ENCODE measurements around the gene PP2D1. TPM values are rescaled to one million over a fixed set of nuclear protein-coding genes. Genes with fewer than 3 reads are reported as not detected.

Gene PP2D1
- total and polyA plus RNA-seq, 2 of the 8 experiments (the other 6 are each of a cell fraction or from before 2014, with no cell fraction given): not detected

DNA sequence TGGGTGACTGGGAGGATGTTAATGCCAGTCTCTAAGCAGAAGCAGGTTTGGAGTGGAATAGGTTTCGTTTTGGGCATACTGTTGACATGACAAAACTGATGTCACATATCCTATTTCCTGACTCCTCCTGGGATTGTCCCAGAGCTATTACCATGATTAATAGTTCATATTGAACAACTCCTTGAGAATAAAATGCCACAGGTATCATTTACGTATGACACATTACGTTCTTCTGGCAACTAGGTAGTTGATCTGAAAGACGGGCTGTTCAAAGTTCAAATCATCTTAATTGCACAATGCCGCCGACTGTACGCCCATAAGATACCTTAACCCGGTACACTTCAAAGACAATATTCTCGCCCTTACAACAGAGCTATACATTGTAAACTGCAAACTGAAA, 66.5 kb downstream of the PP2D1 start:
- H2BK20ac ChIP-seq (ENCODE audit: low read length): no peak overlapping the region
- H2AFZ ChIP-seq (ENCODE audit: low read length): no peak overlapping the region
- no peak overlapping the region for H3K4ac ChIP-seq (replicated peaks; ENCODE audit: insufficient read length, low read depth, low read length)
- H4K5ac ChIP-seq (ENCODE audit: insufficient read length, low read depth, low read length): no peak overlapping the region
- H3K79me1 ChIP-seq (ENCODE audit: low read depth, low read length): no peaks in the 10 kb centered on the region
- no peak overlapping the region for H3K23ac ChIP-seq (ENCODE audit: insufficient read length)
- H4K8ac ChIP-seq (ENCODE audit: extremely low read depth, insufficient read depth, low read length): no peak overlapping the region
- DNase-seq (ENCODE audit: low read depth in 1 of 2, low spot score in 2 of 2): no peak
- H2BK5ac ChIP-seq (ENCODE audit: low read depth, low read length): no peak overlapping the region
- H3K79me2 ChIP-seq (ENCODE audit: control insufficient read depth in 1 of 2, insufficient read depth in 2 of 2, low read length in 2 of 2): peaks cover 16 to 31% of the 10 kb centered on the region in 2 experiments
- H3K18ac ChIP-seq (ENCODE audit: extremely low read depth, low read length): no peak overlapping the region
- H3K23me2 ChIP-seq (ENCODE audit: low read depth, low read length): no peaks in the 10 kb centered on the region; the same call in 1 of the 2 replicates
- H3K27me3 ChIP-seq (replicated peaks in 1 of 4; ENCODE audit: control insufficient read depth in 3 of 4, extremely low read depth in 1 of 4, insufficient read depth in 3 of 4, low read length in 3 of 4): no peaks in the 10 kb centered on the region
- no peak for TF ChIP-seq CREB1 (IDR thresholded peaks at IDR 0.05)
- no peak for TF ChIP-seq POU5F1 (IDR thresholded peaks at IDR 0.05; ENCODE audit: low read depth, low read length)
- no peak for TF ChIP-seq BCL11A (IDR thresholded peaks at IDR 0.05; ENCODE audit: low read depth in 2 of 2, low read length in 2 of 2)
- TF ChIP-seq EP300 (IDR thresholded peaks at IDR 0.05; ENCODE audit: borderline replicate concordance in 1 of 2, low read depth in 2 of 2, low read length in 2 of 2): no peak
- no peak for TF ChIP-seq EGR1 (IDR thresholded peaks at IDR 0.05; ENCODE audit: borderline replicate concordance, low read depth, low read length)
- TF ChIP-seq CHD1 (IDR thresholded peaks at IDR 0.05; ENCODE audit: low read depth, low read length): no peak
- TF ChIP-seq CHD2 (IDR thresholded peaks at IDR 0.05; ENCODE audit: low read length): no peak
- TF ChIP-seq, protein P1, sequence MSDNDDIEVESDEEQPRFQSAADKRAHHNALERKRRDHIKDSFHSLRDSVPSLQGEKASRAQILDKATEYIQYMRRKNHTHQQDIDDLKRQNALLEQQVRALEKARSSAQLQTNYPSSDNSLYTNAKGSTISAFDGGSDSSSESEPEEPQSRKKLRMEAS (IDR thresholded peaks at IDR 0.05): no peak
- TF ChIP-seq SP2 (IDR thresholded peaks at IDR 0.05; ENCODE audit: low read length): no peak
- no peak for TF ChIP-seq POLR2AphosphoS5 (IDR thresholded peaks at IDR 0.05; ENCODE audit: low read depth, low read length)
- no peak for TF ChIP-seq POLR2A (IDR thresholded peaks at IDR 0.05; ENCODE audit: control extremely low read depth in 1 of 2, low read depth in 2 of 2, low read length in 2 of 2)
- FAIRE-seq: no peak
- 94% methylated on average over 9 of the region's 9 CpGs; no CpG with 5 or more reads in 1 of the 2 experiments for WGBS, 2 experiments (ENCODE audit: extremely low coverage in 1 of 2, insufficient coverage in 1 of 2, insufficient read length in 1 of 2, insufficient replicate concordance in 2 of 2, low coverage in 1 of 2, low lambda C conversion rate in 2 of 2, missing lambda C conversion rate in 1 of 2)
- no peak overlapping the region for H2AK5ac ChIP-seq (ENCODE audit: low read depth, low read length)
- H3K4me2 ChIP-seq (ENCODE audit: insufficient read depth in 1 of 2, low read depth in 2 of 2, low read length in 2 of 2): peak overlapping the region; percentile 70 to 80; a peak in 1 of 4 replicates
- no peak overlapping the region for H2BK15ac ChIP-seq (ENCODE audit: low read length)
- H3K27ac ChIP-seq (ENCODE audit: low read depth, low read length): no peak overlapping the region
- no peaks in the 10 kb centered on the region for H3K36me3 ChIP-seq (ENCODE audit: control insufficient read depth in 2 of 4, insufficient read depth in 4 of 4, low read length in 3 of 4)
- H4K20me1 ChIP-seq (replicated peaks in 1 of 2; ENCODE audit: control insufficient read depth in 1 of 2, insufficient read depth in 2 of 2, low read length in 2 of 2): peaks cover 0 to 2% of the 10 kb centered on the region in 2 experiments
- POLR2A ChIA-PET (ENCODE audit: partially characterized antibody): interaction anchor here (0.7 to 1.7 kb wide), 5 partner anchors 8 to 210 kb away, joined by 3 to 8 read pairs (median 3); no protein-coding TSS in a partner anchor
- peak overlapping the region; percentile 51; the same call in 1 of the 2 replicates for H2BK12ac ChIP-seq (ENCODE audit: low read depth, low read length)
- no peak overlapping the region for H3K14ac ChIP-seq (ENCODE audit: insufficient read length)
- peak overlapping the region in 3 of 4 experiments; percentile 70 to 96 (median 95); a peak in 2 of 8 replicates for H3K4me3 ChIP-seq (ENCODE audit: extremely low read depth in 1 of 4, insufficient read depth in 2 of 4, low read depth in 3 of 4, low read length in 4 of 4)
- peaks cover 3 to 5% (median 5%) of the 10 kb centered on the region in 4 experiments for H3K4me1 ChIP-seq (replicated peaks in 1 of 4; ENCODE audit: control insufficient read depth in 3 of 4, insufficient read depth in 4 of 4, low read length in 3 of 4)
- H3K9me3 ChIP-seq (ENCODE audit: insufficient read depth in 2 of 2, low read depth in 1 of 2, low read length in 1 of 2): peaks cover 0 to 4% of the 10 kb centered on the region in 2 experiments; a peak in 1 of 4 replicates
- no peak overlapping the region for H4K91ac ChIP-seq (replicated peaks; ENCODE audit: insufficient read length, low read length)
- H3K9ac ChIP-seq (replicated peaks in 1 of 4; ENCODE audit: extremely low read depth in 1 of 4, low read depth in 3 of 4, low read length in 3 of 4): no peak overlapping the region
- CTCF ChIA-PET (ENCODE audit: partially characterized antibody): no interaction called here
- no peak overlapping the region for H3K56ac ChIP-seq (replicated peaks; ENCODE audit: insufficient read length, low read depth, low read length)
- no peak overlapping the region for H2BK120ac ChIP-seq (replicated peaks; ENCODE audit: low read depth, low read length)

Measured in H1 (cell line).